ENCODE results near the gene ANTXRL.
"Not testable (repeated sequence)": the region's sequence is repeated elsewhere in the genome, so short reads cannot be mapped to it uniquely, and the experiment has no call there.

Gene ANTXRL

GRCh38 chr10:46301056-46301645 lies 14.4 kb downstream of the ANTXRL start:
- DNase-seq (ENCODE audit: low read depth): no peak
- TF ChIP-seq CTCF (IDR thresholded peaks at IDR 0.05; ENCODE audit: control insufficient read depth, extremely low read depth, insufficient read depth): no peak
- H3K4me3 ChIP-seq (ENCODE audit: low read depth, low read length): no peak overlapping the region

- H3K4me3 ChIP-seq (ENCODE audit: low read depth, low read length): no peak overlapping the region
Measured at GRCh38 chr10:46301721-46302479, 15.1 kb downstream of the ANTXRL start.

GRCh38 chr10:46302765-46303352 lies 16.1 kb downstream of the ANTXRL start:
- H3K4me3 ChIP-seq (ENCODE audit: low read depth, low read length); DNase-seq (ENCODE audit: low read depth): not testable (repeated sequence)

More at GRCh38 chr10:46301721-46302479, 15.1 kb downstream of the ANTXRL start:
- TF ChIP-seq CTCF (IDR thresholded peaks at IDR 0.05; ENCODE audit: control insufficient read depth, extremely low read depth, insufficient read depth): no peak
- DNase-seq (ENCODE audit: low read depth): no peak

- no peak for TF ChIP-seq CTCF (IDR thresholded peaks at IDR 0.05; ENCODE audit: control insufficient read depth, extremely low read depth, insufficient read depth)
- no peak for DNase-seq (ENCODE audit: low read depth)
- H3K4me3 ChIP-seq (ENCODE audit: low read depth, low read length): no peak overlapping the region
Measured at GRCh38 chr10:46304062-46304461, 17.3 kb downstream of the ANTXRL start.

GRCh38 chr10:46304671-46305070 lies 17.9 kb downstream of the ANTXRL start:
- H3K4me3 ChIP-seq (ENCODE audit: low read depth, low read length); DNase-seq (ENCODE audit: low read depth): not testable (repeated sequence)

GRCh38 chr10:46305079-46305818 lies 18.5 kb downstream of the ANTXRL start:
- no peak for DNase-seq (ENCODE audit: low read depth)
- TF ChIP-seq CTCF (IDR thresholded peaks at IDR 0.05; ENCODE audit: control insufficient read depth, extremely low read depth, insufficient read depth): no peak
- no peak overlapping the region for H3K4me3 ChIP-seq (ENCODE audit: low read depth, low read length)

- DNase-seq (ENCODE audit: low read depth): no peak
- H3K4me3 ChIP-seq (ENCODE audit: low read depth, low read length): no peak overlapping the region
- no peak for TF ChIP-seq CTCF (IDR thresholded peaks at IDR 0.05; ENCODE audit: control insufficient read depth, extremely low read depth, insufficient read depth)
Measured at GRCh38 chr10:46305986-46306385, 19.2 kb downstream of the ANTXRL start.

Data from LNCaP clone FGC (cell line).